HCT116 (cell line): ENCODE data around the gene WDR82.

ENCODE experiments used
- CTCF ChIP-seq, 3 experiments: fragments of 200-600 bp in 1 of 3; sonication (generic) in 1 of 3; IDR thresholded peaks in 2 of 3; conservative IDR thresholded peaks in 1 of 3; 2 replicates each; pipeline ENCODE4 v1.5.1; 2012 to 2017; ENCODE audit warnings: low read depth in 2 of 3, low read length in 2 of 3, antibody characterized with exemption in 1 of 3, borderline replicate concordance in 1 of 3, control low read depth in 1 of 3, mild to moderate bottlenecking in 1 of 3, mixed read lengths in 1 of 3, mixed run types in 1 of 3, moderate library complexity in 1 of 3; ENCODE audit not compliant: insufficient read depth in 1 of 3
- EGR1 ChIP-seq: IDR thresholded peaks from 2 replicates; pipeline ENCODE4 v1.6.1; 2012; ENCODE audit warnings: low read depth
- EZH2phosphoT487 ChIP-seq: fragments of 200-600 bp; IDR thresholded peaks from 2 replicates; pipeline ENCODE4 v1.6.1; 2018; ENCODE audit warnings: antibody characterized with exemption, borderline replicate concordance
- FOSL1 ChIP-seq: IDR thresholded peaks from 2 replicates; pipeline ENCODE4 v1.6.1; 2012; ENCODE audit warnings: low read depth
- JUND ChIP-seq: IDR thresholded peaks from 2 replicates; pipeline ENCODE4 v1.6.1; 2012
- POLR2A ChIP-seq: IDR thresholded peaks from 2 replicates; pipeline ENCODE4 v1.7.0; 2011; ENCODE audit warnings: borderline replicate concordance; ENCODE audit not compliant: insufficient read depth, insufficient read length; ENCODE audit errors: extremely low read depth
- RAD21 ChIP-seq: IDR thresholded peaks from 2 replicates; pipeline ENCODE4 v1.6.1; 2012; ENCODE audit warnings: low read depth, mild to moderate bottlenecking
- SIN3A ChIP-seq: IDR thresholded peaks from 2 replicates; pipeline ENCODE4 v1.6.1; 2012; ENCODE audit warnings: low read depth
- SP1 ChIP-seq: IDR thresholded peaks from 2 replicates; pipeline ENCODE4 v1.6.1; 2012; ENCODE audit warnings: low read depth
- YY1 ChIP-seq: IDR thresholded peaks from 2 replicates; pipeline ENCODE4 v1.6.1; 2011; ENCODE audit warnings: low read length, low read depth, moderate library complexity, mild to moderate bottlenecking; ENCODE audit not compliant: insufficient replicate concordance; ENCODE audit errors: extremely low read depth
- ZBTB33 ChIP-seq: IDR thresholded peaks from 2 replicates; pipeline ENCODE4 v1.6.1; 2011; ENCODE audit warnings: mild to moderate bottlenecking, low read length, moderate library complexity; ENCODE audit not compliant: insufficient replicate concordance; ENCODE audit errors: extremely low read depth
- TF ChIP-seq, protein P1 (sequence below): IDR thresholded peaks from 2 replicates; pipeline ENCODE4 v1.6.1; 2012

GRCh38 chr3:52288674-52289073 lies 10.2 kb upstream of the WDR82 start:
- TF ChIP-seq EZH2phosphoT487 (no peak), CTCF (IDR thresholded peaks at IDR 0.05 in 2 of 3, conservative IDR thresholded peaks at IDR 0.05 in 1 of 3; ENCODE audit: borderline replicate concordance in 1 of 3, insufficient read depth in 1 of 3, low read depth in 2 of 3, low read length in 2 of 3) (no peak), POLR2A (no peak), ZBTB33 (no peak), YY1 (no peak), SIN3A (no peak), EGR1 (no peak), FOSL1 (no peak), RAD21 (no peak), SP1 (no peak), JUND (no peak)
- TF ChIP-seq, protein P1, sequence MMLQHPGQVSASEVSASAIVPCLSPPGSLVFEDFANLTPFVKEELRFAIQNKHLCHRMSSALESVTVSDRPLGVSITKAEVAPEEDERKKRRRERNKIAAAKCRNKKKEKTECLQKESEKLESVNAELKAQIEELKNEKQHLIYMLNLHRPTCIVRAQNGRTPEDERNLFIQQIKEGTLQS, result no peak
